CD4-positive, alpha-beta T cell treated with Interleukin-12 subunit alpha and Interleukin-12 subunit beta, for 1 hour (primary cell): ENCODE data around the gene KRTAP12-3.
"Not testable (repeated sequence)": the region's sequence is repeated elsewhere in the genome, so short reads cannot be mapped to it uniquely, and the experiment has no call there.

Source experiments
- DNase-seq: peaks from one replicate; pipeline ENCODE4 v3.0.0-alpha.2; 2020

The KRTAP12-3 gene

DNA sequence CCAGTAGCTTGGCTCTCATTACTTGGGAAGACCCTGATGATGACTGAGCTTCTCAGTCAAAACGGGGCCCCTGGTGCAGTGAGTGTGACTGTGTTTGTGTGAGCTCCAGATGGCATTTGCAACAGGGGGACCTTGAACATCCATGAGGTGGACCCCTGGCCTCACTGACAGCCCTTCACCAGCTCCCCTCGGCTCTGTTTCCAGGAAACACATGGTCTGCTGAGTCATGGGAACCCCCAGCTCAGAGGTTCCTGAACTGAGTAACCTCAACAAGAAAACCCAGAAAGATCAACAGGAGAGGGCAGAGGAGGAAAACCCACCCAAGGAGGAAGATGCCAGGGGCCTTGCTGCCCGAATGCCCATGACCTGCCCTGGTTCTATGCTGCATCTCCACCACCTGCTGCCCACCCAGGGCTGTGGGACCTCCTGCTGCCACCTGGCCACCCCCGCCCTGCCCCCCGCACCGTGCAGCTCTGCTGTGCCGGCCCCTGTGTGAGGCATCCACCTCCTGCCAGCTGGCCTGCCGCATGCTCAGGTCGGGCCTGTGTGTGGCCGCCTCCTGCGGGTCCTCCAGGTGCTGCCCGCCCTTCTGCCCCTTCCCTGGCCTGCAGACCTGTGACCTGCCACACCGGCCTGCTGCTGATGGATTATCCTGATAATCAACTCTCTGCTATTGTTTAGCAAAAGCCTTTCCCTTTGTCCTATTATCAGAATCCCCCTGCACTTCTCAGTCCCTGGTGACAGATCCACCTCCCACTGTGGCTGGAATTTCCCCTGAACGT lies 28.5 kb downstream of the KRTAP12-3 start:
- DNase-seq, result no peak

DNA sequence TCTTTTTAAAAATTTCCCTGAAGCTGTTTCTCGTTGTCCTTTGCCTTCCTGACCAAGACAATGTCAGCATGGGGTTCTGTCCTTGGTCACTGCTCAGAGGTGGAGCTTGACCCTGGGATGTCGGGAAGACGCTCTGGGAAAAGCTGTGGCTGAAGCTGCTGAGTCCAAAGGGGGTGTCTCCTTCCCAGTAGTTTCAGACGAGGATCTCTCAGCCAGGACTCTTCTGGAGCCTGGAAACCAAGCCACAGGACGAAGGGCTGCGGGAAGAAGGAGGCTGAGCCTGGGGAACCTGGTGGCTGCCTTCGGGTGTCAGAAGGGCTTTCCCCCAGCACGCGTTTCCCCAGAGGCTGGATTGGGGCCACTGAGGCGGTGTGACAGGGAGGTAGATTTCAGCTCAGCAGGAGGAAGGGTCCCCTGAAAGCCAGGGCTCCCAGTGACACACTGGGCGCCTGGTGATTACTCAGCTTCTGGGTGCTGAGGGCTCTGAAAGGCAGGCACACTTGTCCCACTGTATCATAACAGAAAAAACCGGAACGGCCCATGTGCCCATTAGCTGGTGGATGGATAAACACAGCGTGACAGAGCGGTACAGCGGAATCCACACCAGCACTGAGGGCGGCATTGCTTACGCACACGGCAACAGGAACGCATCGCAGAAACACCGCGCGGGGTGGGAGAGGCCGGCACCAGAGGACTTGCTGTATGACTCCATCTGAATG lies 29.3 kb downstream of the KRTAP12-3 start:
- no peak for DNase-seq

DNA sequence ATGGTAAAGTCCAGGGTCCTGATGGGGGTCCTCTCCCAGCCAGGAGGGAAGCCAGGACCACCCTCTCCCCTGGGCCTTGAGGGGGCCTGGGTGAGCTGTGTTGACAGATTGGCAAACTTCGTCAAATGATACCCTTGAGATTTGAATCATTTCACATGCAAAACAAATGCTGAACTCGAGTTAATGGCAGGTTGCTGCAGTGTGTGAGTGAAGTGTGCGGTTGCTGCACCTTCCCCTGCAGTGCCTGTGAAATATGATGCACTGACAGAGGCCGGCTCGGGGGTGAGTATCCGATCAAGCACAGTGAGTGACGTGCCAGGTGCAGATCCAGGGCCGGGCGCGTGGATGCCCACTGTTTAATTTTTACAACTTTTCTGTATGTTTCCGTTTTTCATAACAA lies 29.9 kb downstream of the KRTAP12-3 start:
- DNase-seq, result no peak

DNA sequence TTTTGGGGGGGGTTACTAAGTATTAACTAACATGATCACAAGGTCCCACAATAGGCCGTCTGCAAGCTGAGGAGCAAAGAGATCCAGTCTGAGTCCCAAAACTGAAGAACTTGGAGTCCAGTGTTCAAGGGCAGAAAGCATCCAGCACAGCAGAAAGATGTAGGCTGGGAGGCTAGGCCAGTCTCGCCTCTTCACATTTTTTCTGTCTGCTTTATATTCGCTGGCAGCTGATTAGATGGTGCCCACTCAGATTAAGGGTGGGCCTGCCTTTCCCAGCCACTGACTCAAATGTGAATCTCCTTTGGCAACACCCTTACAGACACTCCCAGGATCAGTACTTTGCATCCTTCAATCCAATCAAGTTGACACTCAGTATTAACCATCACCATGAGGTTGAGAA lies 32.0 kb downstream of the KRTAP12-3 start:
- DNase-seq, result not testable (repeated sequence)

DNA sequence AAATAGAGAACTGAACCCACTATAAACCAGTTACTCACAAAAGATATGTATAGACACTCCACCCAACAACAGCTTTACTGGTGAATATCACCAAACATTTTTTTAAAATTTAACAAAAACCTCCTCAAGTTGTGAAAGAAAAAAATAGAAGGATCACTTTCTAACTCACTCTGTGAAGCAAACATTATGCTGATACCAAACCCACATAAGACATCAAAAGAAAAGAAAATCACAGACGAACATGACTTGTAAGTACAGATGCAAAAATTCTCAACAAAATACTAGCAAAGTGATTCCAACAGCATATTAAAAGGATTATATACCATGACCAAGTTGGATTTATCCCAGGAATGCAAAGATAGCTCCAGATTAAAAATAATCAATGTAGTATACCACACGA lies 34.0 kb downstream of the KRTAP12-3 start:
- DNase-seq, result no peak

DNA sequence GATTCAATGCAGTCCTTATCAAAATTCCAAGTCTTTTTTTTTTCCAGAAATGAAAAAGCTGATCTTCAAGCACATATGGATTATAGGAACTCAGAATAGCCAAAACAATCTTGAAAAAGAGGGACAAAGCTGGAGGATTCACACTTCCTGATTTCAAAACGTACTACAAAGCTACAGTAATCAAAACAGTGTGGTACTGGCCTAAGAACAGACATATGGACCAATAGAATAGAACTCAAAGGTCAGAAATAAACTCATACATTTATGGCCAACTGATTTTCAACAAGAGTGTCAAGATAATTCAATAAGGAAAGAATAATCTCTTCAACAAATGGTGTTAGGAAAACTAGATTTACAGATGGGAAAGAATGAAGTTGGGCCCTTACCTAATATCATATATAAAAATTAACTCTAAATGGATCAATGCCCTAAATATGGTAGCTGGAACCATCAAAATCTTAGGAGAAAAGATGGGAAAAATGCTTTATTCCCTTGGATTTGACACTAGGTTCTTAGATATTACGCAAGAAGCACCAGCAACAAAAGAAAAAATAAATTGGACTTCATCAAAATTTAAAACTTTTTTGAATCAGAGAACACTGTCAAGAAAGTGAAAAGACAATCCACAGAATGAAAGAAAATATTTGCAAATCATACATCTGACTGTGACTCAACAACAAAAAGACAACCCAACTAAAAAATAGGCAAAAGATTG lies 35.2 kb downstream of the KRTAP12-3 start:
- no peak for DNase-seq

DNA sequence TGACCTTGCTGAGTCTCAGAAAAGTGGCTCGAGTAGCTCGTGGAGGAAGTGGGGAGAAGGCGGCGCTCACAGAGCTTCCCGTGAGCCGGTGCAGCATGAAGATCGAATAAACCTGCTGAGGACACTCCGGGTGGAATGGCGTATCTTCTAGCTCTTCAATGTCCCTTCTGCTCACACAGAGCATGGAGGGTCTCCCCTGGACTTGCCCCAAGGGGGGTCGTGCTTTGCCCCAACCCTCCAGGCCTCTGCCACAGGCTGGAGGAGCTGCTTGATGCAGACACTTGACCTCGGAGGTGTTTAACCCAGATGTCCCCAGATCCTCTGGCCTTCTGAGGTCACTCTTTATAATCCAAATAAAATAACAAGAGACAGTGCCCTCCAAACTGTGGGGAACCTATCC lies 37.0 kb downstream of the KRTAP12-3 start:
- DNase-seq, result no peak

DNA sequence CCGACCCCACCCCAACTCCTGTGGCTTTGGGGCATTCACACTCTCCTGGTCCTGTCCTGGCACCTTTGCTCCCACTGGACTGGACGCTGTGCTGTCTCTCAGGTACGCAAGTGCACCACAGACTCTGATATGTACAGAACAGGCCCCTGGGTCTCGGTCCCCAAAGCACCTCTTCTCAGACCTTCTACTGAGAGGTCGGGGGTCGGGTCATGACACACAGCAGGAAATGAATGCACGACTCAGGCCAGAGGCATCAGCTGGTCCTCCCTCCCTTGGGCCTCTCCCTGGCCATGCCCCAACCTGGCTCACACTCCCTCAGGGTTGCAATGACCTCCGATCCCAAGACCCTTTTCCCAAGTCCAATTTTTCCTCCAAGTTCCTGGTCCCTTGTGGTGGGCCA lies 37.5 kb downstream of the KRTAP12-3 start:
- DNase-seq, result no peak

DNA sequence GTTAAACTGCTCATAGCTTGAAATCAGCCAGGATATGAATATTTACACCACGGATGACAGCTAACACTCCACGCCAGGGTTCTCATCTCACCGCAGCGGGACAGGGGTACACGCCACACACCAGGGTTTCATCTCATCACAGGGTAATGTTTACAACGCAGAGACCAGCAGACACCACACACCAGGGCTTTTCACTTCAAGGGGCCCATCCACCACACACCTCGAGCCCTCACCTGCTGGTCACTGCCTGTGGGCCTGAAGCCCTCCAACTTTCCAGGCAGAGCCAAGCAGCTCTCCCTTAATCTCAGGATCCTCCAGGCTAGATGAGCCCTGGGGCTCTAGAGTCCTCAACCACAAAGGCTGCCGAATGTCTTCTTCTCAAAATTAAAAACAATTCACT lies 37.9 kb downstream of the KRTAP12-3 start:
- no peak for DNase-seq

DNA sequence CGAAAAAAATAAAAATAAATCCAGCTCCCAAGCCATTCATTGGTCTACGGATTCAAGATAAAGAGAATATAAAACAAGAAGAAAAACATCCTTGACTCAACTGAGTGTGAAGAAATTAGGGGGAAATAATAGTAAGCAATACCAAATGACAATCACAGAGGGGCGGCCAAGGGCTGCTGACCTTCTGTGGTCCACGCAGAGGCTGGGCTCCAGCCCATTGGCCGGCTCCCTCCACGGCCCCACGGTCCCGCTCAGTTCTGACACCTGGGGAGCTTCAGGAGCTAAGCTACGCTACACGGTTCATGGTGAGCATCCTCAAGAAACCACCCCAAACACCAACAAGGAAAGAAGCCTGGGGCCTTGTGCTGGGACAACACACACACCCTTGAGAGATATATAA lies 38.8 kb downstream of the KRTAP12-3 start:
- DNase-seq, result no peak

DNA sequence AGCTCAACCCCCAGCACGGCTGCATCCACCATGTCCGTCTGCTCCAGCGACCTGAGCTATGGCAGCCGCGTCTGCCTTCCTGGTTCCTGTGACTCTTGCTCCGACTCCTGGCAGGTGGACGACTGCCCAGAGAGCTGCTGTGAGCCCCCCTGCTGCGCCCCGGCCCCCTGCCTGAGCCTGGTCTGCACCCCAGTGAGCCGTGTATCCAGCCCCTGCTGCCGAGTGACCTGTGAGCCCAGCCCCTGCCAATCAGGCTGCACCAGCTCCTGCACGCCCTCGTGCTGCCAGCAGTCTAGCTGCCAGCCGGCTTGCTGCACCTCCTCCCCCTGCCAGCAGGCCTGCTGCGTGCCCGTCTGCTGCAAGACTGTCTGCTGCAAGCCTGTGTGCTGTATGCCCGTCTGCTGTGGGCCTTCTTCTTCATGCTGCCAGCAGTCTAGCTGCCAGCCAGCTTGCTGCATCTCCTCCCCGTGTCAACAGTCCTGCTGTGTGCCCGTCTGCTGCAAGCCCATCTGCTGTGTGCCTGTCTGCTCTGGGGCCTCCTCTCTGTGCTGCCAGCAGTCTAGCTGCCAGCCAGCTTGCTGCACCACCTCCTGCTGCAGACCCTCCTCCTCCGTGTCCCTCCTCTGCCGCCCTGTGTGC lies 39.6 kb downstream of the KRTAP12-3 start, which contains the start of gene KRTAP10-12:
KRTAP10-12 (plus strand) TSS at position 1 of the 639 bp plus-strand sequence; CDS start at position 31, 30 bp downstream.
- not testable (repeated sequence) for DNase-seq

DNA sequence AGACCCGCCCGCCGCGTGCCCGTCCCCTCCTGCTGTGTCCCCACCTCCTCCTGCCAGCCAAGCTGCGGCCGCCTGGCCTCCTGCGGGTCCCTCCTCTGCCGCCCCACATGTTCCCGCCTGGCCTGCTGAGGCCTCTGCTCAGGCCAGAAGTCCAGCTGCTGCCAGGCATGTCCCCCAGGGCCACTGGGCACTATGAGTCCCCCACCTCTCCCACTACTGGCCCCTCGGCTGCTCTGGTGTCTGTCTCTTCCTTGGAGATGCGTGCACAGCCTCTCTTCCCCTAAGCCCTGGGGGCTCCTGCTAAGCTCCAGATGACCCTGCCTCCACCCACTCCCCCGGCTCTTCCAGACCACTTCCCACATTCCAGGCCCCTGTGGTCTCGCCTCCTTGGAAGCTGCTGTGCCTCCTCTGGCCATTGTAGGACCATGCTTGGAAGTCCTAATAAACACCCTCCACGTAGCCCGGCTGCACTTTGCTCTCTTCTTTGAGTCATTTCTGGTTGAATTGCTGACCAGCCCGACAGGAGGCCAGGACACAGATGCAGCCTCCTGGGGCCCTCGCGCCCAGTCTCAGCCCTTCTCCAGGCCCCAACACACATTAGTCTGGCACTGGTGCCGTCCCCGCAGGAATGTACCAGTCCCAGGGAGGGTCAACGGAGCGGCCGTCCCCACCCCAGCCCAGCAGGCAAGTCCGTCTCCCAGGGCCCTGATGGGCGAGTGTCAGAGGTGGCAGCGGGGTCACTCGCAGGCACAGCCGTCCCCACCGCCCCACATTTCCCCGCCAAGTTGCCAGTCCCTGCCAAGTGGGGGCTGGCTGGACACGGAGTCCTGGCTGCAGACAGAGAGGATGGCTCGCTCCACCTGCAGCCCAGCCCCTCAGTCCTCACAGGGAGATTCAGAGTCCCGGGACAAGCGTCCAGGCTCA lies 40.3 kb downstream of the KRTAP12-3 start:
- no peak for DNase-seq

DNA sequence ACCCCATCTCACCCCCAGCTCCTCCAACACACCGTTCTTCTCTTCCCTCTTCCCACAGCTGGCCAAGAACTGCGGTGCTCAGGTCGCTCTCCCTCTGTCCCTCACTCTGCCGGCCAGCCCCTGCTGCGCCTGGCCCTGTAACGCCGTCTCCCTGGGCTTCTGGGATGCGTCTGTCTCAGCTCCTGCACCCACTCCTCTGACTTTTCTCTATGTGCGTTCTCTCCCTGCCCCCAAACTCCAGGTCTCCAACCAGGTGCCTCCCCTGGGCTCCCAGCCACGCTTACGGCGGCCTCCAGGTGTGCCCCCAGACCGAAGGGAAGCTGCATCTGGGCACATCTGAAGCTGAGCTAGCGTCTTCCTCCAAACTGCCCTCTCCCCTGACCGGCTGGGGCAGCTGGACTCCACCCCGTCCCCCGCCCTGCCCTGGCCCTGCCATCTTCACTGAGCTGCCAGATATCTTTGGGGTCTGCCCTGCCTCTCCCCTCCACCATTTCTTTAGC lies 41.8 kb downstream of the KRTAP12-3 start:
- no peak for DNase-seq

DNA sequence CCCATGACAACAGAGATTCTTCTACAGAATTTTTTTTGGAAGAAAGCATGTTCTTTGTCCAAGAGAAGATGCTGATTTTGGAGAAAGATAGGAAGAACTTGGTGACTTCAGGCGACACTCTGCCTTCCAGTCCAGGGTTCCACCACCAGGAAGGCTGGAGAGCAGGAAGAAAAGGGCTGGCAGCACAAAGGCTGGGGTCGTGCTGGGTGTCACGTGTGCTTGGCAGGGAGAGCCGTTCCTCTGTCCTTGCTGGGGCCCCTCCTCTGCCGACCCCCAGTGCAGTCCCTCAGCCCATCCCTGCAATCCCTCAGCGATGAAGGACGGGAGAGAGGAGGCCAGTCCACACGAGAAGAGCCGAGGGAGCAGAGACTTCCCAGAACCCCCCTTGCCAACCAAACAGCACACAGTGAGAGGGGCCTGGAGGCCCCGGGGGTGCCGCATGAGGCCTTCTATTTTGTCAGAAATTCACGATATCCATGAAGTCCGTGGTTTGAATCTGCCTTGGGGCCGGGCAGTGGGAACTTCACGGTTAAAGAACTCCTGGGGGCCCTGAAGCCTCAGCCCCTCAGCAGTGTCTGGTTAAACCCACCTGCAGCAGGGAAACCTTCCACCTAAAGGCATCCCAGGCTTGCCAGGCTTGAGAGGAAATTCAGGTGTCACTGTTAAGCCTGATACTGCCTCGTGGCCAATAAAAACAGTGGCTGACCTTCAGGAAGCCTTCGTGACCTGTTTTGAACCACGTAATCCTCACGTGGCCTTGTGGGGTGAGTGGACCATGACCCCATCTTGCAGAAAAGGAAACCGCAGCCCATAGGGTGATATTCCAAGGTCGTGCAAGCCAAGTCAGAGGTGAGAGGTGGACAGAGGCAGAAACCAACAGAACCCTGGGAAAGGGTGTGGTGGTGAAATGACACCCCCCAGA lies 42.6 kb downstream of the KRTAP12-3 start:
- no peak for DNase-seq

DNA sequence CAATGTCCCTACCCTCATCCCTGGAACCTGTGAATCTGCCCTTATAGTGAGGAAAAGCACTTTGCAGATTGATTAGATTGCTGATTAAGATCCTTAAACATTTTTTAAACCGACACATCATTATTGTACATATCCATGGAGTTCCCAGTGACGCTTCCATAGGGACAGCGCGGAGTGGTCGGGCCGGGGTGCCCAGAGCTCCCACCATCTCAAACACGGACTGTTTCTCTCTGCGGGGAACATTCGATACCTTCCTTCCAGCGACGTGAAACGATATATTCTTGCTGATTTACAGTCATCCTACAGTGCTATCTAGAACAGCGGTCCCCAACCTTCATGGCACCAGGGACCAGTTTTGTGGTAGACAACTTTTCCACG lies 43.3 kb downstream of the KRTAP12-3 start:
- no peak for DNase-seq

DNA sequence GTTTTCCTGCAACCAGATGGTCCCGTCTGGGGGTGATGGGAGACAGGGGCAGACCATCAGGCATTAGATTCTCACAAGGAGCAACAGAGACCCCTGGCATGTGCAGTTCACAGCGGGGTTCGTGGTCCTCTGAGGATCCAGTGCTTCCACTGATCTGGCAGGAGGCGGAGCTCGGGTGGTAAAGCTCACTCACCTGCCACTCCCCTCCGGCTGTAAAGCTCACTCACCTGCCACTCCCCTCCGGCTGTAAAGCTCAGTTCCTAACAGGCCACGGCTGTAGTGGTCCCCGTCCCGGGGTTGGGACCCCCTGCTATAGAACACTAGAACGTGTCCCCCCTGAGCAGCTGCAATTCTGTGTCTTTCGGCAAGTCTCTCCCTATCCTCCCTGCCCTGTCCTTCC lies 43.8 kb downstream of the KRTAP12-3 start:
- DNase-seq, result no peak

DNA sequence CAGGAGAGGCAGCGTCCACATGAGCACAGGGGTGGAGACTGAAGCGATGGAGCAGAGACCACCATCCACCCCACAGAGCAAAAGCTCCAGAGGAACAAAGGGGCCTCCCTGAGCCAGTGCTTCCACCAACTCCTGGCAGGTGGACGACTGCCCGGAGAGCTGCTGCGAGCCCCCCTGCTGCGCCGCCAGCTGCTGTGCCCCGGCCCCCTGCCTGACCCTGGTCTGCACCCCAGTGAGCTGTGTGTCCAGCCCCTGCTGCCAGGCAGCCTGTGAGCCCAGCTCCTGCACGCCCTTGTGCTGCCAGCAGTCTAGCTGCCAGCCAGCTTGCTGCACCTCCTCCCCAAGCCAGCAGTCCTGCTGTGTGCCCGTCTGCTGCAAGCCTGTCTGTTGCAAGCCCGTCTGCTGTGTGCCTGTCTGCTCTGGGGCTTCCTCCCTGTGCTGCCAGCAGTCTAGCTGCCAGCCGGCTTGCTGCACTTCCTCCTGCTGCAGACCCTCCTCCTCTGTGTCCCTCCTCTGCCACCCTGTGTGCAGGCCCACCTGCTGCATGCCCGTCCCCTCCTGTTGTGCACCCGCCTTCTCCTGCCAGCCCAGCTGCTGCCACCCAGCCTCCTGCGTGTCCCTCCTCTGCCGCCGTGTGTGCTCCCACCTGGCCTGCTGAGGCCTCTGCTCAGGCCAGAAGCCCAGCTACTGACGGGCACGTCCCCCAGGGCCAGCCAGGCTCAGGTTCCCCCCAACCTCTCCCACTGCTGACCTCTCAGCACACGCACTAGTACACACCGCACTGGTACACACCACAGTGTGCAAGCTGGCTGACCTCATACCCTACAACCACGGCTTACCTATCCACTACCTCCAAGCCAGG lies 44.6 kb downstream of the KRTAP12-3 start:
- no peak for DNase-seq

DNA sequence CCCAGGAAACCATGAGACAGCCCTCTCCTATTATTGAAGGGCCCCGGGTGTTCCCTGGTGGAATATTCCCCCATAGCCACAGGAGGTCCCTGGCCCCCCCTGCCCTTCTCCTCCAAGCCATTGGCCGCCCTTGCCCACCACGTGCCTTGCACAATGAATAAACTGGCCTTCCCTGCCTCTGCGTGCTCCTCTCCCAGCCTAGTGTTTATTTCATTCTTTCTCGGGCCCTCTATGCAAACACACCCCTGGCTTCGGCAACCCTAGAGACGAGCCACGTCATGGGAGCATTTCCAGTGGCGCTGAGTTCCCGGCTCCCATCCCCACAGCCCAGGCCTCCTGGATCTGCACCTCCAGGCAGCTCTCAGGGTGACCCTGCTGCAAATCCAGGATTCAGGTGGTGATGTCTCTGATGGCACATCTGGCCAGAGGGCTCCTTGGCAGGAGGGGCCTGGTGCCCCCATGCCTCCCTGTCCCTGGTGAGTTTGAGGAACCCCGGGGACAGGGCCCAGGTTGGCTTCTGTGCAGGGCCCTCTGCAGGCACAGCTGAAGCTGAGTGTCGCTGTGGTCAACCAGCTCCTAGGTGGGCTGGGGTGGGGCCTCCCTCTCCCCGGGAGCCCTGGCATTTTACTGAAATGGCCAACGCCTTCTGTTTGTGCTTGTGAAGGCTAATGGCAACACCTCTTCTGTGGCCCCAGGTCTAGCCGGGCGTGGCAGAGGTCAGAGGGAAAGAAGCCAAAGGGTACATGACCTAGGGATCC lies 45.4 kb downstream of the KRTAP12-3 start:
- DNase-seq, result no peak
